Measurements from ENCODE around the gene FIP1L1.
"Not testable (repeated sequence)": the region's sequence is repeated elsewhere in the genome, so short reads cannot be mapped to it uniquely, and the experiment has no call there.

FIP1L1 gene

DNA sequence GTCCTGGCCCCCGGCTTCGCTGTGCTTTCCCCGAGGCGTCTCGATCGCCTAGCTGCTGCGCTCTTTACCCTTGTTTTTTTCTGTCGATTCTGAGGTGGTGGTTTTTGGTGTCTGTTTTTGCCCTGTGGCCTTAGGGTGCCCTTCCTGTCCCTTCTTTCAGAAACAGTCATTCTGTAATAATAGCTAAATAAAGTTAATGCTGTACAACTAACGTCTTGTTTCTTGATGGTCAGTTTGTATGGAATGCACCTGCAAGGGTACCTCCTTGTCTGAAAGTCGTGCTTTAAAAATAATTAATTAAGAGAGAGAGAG, 686 bp downstream of the FIP1L1 start:
- DNase-seq, result no peak

DNA sequence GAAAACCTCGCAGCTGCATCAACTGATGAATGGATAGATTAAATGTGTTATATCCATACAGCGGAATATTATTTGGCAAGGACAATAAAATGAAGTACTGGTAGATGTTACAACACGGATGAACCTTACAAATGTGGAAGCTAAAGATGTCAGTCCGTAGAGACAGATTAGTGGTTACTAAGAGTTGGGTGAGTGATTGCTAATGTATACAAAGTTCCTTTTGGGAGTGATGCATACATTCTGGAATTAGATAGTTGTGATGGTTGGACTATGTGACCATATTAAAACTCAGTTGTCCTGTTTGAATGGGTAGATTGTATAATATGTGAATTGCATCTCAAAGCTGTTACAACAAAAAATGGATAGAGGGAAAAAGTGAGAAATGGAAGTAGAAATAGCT, 2.8 kb downstream of the FIP1L1 start:
- no peak for DNase-seq

DNA sequence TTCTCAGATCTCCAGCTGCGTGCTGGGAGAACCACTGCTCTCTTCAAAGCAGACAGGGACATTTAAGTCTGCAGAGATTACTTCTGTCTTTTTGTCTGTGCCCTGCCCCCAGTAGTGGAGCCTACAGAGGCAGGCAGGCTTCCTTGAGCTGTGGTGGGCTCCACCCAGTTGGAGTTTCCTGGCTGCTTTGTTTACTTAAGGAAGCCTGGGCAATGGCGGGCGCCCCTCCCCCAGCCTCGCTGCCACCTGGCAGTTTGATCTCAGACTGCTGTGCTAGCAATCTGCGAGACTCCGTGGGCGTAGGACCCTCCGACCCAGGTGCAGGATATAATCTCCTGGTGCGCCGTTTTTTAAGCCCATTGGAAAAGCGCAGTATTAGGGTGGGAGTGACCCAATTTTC, 32.0 kb downstream of the FIP1L1 start:
- not testable (repeated sequence) for DNase-seq

DNA sequence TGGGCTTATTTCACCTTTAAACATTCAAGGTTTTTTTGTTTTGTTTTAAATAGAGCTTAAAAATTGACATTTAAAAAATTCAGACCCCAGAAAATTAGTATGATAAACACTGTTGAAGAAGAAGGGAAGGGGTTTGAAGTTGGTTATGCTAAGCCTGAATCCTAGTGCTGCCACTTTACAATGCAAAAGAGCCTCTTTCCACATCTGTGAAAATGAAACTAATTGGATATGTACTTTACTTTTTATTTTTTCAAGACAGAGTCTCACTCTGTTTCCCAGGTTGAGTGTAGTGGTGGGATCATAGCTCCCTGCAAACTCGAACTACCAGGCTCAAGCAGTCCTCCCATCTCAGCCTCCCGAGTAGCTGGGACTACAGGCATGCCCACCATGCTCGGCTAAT, 41.8 kb downstream of the FIP1L1 start:
- no peak for DNase-seq

DNA sequence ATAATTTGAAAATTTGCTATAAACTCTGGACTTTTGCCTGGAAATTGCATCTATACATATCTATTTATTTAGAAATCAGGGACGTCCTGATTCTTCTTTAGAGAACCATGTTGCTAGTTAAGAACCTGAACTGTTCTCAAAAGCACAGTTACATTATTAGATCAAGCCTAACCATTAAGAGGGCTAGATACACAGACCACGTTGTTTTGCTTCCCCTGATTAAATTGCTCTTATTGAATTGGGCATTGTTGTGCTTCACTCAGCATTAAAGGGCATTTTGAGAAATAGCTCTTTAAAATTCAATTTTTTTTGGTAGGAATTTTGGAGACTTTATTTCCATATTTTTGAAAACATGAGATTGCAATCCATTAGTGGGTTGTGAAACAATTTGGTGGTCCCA, 44.4 kb downstream of the FIP1L1 start:
- DNase-seq, result no peak

DNA sequence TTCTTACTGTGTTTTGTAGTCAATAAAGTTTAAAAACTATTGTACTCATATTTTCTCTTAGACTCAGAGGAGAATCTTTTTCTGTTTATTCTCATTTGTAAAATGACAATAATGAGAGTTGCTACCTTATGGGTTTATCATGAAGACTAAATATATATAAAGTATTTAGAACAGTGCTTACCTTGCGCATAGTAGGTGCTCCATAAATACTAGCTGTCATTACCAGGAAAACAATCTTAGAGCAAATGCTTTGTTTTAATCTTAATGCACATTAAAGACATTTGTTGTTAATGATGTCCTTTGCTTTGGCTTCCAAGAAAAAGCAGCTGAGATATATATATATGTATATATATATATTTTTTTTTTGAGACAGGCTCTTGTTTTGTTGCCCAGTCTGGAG, 44.9 kb downstream of the FIP1L1 start:
- no peak for DNase-seq

DNA sequence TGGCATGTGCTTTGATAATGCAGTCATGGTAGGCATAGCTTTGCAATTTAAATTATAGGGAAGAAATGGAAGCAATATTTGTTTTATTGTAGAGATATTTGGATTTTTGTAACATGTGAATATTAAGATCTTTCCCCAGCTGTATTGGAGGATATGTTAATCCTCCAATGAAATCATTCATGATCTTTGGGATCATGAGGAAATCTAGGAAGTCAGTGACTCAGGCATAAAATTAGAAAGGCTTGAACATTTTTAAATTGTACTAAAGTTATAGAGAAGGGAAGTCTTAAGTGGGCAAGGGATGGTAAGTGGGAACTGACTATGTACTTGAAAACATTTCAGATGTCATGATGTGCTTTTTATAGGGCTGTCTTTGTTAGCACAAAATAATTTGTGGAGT, 46.8 kb downstream of the FIP1L1 start:
- no peak for DNase-seq

DNA sequence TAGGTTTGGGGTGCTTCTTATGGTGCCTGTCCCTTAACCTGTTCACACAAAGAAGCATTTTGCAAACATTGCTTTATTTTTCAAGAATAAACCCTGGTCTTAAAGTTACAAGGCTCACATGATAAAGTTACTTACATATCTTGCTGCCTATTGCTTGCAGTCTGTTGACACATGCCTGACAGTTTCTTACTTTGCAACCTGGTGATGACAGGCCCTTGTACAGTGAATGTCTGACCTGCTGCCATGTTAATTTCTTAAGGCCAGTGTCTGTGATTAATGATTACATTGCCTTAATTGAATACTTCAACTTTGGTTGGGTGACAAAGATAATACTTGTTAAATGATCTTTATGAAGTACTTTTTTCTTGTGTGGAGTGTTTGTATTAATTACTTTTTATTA, 49.9 kb downstream of the FIP1L1 start:
- no peak for DNase-seq

DNA sequence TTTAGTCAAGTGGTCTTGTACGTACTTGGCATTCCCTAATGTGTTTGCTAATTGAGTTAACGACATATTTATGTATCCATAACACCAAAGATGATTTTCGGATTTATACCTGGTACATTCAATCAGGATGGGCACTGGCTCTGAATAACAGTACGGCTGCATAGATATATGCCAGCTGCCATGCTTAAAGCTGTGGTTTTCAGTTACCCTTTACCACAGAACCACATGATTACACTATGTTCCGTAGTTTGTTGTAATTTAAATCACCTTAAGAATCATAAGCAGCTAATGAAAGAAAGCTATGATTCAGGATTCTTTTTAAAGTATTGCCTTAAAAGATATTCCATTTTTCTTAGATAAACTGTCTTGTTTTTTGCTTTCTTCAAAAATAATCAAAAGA, 53.6 kb downstream of the FIP1L1 start:
- no peak for DNase-seq

DNA sequence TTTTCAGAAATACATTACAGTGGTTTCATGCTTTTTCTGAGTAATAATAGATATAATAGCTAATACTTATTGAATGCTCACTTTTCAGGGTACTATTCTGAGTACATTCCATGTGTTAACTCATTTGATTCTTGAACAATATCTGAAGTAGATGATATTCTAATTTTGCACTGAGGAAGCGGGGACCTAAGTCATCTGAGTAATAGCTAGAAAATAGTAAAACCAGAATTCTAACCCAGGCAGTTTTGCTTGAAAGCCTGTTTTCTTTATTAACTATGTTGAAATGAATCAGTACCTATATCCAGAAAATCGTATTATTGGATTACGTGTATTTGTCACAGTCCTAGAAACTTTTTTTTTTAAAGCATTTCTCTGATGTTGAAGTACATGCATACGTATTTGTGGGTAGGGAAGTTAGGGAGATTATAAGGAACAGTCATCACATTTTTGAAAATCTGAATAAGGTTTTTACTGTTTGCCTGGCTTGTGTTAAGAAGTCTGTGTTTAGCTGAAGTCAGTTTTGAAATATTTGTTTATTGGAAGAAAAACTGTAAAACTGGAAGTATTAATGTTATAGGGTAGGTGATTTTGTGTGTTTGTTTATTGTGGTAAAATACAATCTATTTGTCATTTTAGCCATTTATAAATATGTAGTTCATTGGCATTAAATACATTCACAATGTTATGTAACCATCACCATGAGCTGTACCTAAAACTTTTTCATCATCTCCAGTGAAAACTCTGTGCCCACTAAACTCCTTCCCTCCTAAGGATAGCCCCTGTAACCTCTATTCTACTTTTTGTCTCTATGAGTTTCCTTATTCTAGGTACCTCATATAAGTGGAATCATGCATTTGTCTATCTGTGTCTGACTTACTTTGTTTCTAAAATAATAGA, 55.3 kb downstream of the FIP1L1 start:
- DNase-seq, result no peak

DNA sequence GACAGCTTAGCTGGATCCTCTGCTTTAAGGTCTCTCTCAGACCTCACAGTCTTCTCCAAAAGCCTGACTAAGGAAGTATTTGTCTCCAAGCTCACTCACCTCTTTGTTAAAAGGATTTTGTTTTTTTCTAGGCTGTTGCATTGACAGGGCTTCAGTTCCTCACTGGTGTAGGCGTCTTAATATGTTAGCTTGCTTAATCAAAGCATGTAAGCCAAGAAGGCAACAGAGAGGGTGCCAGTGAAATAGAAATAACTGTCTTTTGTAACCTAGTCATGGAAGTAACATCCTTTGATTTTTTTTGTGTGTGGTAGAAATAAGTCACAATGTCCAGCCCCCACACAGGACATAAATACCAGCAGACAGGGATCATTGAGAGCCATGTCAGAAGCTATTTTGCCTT, 58.8 kb downstream of the FIP1L1 start:
- no peak for DNase-seq

DNA sequence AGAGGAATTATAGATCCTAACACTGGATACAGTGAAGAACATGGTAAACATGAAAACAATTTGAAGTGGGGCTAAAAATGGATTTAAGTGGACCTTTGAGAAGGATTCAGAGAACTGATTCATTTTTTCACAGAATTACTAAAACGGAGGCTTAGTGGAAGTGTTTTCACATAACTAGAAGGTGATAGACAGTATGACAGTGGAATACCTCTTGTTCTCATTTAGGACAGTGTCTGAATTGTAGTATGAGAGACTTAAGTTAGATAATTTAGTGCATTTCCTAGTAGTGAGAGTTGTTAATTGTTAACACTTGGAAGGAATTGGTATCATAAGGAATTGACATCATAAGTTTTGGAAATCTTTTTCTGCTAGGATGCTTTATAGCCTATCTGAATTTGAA, 64.1 kb downstream of the FIP1L1 start:
- no peak for DNase-seq

DNA sequence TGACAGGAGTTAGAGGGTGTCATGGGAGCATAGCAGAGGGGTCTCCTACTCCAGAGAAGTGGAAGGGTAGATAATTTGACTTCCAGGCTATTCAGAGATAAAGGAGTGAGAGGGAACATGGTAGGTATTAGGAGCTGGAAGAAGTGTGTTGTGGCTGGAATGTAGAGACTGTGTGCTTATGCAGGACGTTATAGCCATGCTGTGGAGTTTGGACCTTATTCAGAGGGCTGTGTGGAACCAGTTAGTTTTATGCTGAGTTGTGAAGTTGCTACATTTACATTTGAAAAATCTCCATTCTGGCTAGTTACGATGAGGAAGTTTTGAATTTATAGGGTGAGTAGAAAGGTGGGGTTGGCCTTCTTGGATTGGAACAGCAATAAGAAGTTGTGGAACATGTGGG, 67.5 kb downstream of the FIP1L1 start:
- no peak for DNase-seq

DNA sequence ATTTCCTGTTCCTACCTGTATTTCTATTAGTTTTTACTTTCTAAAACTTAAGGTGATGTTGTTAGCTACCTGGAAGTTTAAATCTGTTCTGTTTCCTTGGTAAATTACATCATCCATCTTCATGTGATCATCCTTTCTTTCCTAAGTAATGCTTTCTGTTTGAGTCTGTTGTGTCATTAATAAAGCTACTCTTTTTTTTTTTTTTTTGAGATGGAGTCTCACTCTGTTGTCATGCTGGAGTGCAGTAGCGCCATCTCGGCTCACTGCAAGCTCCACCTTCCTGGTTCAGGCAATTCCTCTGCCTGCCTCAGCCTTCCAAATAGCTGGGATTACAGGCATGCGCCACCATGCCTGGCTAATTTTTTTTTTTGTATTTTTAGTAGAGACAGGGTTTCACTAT, 73.3 kb downstream of the FIP1L1 start:
- DNase-seq, result no peak

DNA sequence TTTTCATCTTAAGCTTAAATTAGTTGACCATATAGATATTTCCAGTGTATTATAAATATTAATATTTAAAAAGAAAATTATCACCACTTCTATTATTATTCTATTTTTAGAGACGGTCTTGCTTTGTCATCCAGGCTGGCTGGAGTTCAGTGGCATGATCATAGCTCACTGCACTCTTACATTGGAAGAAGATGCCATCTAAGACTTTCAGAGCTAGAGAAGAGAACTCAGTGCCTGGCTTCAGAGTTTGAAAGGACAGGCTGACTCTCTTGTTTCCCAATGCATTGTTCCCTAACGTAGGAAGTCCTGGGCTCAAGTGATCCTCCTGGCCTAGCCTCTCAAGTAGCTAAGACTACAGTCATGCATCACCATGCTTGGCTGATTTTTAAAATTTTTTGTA, 75.9 kb downstream of the FIP1L1 start:
- DNase-seq, result no peak

DNA sequence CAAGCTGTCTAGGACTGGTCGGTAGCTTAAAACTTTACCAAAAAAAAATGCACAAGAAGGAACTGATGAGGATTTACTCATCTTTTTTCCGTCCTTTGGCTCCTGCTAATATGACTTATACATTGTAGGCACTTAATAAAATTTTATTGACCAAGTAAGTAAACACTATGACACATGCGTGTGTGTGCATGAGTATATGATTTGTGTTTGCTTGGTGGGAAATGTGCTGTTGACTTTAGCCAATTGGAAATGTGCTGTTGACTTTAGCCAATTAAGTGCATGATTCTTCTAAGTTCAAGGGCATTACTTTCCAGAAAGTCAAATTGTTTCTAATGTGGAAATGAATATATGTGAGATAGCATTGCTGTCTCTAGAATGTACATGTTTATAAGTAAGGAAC, 78.3 kb downstream of the FIP1L1 start:
- peak; percentile 29 for DNase-seq

DNA sequence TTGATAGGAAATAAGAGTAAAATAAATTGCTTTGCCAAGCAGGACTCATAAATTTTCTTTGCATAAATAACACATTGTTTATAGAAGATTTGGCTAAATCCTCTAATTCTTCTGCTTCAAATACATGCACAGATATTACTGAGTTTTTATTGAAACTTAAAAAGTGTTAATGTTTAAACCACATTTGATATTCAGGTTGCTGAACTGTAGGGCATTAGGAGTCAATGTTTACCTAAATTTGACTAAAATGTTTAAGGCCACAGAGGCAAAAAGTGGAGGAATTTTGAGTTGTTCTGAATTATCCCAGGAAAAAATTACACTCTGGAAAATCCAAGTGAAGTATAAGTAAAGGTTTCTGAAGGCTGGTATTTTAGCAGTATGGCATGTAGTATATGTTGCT, 78.7 kb downstream of the FIP1L1 start:
- no peak for DNase-seq

DNA sequence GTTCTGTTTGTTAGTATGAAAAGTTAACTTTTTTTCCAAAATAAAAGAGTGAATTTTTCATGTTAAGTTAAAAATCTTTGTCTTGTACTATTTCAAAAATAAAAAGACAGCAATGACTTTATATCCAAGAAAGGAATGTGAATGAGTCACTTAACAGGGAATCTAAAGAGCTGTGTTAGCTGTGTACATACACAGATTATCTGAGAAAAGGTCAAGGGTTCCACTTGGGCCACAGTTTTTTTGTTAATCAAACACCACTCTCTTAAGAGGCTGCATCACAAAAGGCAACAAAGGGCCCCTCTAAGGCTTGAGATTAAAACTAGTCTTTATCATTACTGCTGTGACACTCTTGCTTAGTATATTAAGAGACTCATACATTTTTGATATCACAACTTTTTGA, 82.1 kb downstream of the FIP1L1 start:
- DNase-seq, result peak; percentile 49

DNA sequence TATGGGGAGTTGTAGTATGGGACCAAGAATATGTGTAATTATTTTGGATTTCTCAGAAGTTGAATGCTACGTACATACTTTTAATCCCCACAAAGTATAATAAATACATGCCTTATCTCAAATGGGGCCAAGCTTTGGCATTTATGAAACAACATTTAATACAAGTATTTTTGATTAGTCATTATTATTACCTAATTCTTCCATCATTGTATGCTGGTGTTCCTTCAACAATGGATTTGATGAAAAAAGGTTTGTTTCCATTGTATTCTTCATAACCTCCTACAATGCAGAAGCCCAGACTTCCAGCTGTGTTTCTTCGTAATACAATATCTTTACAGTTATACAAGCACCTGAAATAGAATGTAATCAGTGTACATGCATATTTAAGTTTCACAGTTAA, 83.8 kb downstream of the FIP1L1 start:
- DNase-seq, result no peak

DNA sequence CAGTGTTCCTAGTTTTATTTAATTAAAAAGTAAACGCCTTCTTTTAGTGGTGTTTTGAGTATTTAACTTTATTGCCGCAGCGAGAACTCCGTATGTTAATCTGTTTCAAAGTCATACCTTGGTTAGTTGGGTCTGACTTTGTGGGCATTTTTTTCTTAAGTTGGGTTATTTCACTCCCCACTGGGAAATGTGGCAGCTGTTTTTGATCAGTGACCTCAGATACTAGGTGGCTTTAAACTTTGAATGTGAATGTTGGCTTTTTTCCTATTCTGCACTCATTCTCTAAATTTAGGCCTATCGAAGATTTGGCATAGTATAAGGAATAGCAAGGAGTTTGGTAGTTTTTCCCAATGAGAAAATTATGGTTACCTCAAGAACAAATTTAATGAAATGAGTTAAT, 85.9 kb downstream of the FIP1L1 start:
- no peak for DNase-seq

DNA sequence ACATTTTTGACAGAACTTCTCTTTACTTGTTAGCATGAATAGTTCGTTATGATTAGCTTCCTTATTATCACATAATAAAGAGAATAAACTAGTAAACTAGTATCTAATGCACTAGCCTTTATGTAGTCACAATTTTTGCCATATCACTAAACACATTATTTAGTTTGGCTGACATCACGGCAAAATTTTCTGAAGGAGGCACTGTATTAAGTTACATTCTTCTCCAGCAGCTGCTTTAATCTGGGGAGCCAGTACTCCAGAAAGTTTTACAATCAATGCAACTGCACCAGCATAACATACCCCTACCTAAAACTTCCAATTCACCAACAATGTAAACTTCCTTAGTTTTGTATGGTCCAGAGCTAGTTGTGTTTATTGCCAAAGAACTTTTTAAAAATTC, 87.8 kb downstream of the FIP1L1 start:
- DNase-seq, result no peak

DNA sequence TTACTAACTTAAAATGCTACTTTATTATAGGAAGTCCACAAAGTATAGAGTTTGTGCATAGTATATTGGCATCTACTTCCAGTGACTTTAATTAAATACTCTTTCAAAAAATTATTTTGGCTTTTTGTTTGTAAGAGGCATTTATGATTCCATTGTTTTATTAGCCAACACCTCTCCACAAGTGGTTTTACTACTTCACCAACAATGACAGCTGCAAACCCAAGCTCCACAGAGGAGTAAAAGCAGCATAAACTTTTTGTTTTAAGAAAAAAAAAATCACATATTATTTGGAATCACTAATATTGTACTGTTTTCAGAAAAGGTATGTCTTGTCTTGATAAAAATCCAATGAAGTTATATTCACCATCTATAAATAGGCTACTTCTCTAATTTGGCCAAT, 88.5 kb downstream of the FIP1L1 start:
- no peak for DNase-seq

DNA sequence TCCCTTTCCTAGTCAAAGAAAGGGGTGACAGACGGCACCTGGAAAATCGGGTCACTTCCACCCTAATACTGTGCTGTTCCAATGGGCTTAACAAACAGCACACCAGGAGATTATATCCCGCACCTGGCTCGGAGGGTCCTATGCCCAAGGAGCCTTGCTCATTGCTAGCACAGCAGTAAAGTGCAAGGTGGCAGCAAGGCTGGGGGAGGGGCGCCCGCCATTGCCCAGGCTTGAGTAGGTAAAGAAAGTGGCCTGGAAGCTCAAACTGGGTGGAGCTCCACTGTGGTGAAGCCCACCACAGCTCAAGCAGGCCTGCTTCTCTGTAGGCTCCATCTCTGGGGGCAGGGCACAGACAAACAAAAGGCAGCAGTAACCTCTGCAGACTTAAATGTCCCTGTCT, 89.1 kb downstream of the FIP1L1 start:
- not testable (repeated sequence) for DNase-seq

DNA sequence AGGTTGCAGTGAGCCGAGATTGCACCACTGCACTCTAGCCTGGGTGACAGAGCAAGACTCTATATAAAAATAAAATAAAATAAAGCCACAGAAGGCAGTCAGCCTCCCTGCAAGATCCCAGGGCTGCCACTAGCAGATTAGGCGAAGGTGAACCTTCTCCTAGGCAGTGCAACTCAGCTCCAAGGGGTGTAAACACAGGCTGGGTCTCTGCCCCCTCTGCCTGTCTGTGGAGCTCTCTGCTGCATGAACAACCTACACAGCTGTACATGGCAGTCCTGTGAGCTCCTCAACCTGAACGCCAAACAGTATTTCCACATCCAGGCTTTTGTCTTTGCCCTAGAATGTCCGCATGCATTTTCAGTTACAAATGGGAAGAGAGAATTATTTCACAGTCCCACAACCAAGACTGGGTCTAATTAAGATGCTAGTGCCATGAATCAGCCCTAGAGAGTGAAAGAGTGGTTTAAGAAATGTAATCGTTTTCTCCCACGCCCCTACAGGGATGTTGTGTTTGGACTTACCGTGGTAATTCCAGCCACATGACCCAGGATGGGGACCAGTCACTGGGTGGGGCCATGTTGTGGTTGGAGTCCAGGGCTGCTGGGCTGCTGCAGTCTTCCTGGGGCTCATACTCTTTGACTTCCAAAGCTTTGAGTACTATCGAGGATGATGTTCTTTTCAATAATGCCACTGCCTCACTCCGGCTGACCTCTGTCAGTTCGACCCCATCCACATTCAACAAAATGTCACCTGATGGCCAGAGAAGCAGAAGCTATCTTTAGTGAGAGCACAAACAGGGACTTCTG, 99.0 kb downstream of the FIP1L1 start:
- no peak for DNase-seq

Measured in SHP77 treated with DMSO at 0.1 percent for 48 hours (cell line).